Astrocyte of the spinal cord (primary cell): ENCODE measurements around the gene PLD2.

Source experiments
- DNase-seq: peaks from one replicate; pipeline ENCODE4 v3.0.0; 2011; ENCODE audit warnings: low read depth, low spot score
- H3K4me3 ChIP-seq: 2 replicates; pipeline ENCODE4 v1.5.1; 2011; ENCODE audit warnings: low read depth, mild to moderate bottlenecking, low read length, moderate library complexity
- in situ Hi-C: cut with HindIII; loops from 2 replicates; pipeline ENCODE4 v1.10.0; 2017; ENCODE audit warnings: low sequenced_read_pairs
- TF ChIP-seq, protein P1 (sequence below): IDR thresholded peaks from 2 replicates; pipeline ENCODE4 v1.5.1; 2012; ENCODE audit warnings: low read depth, mild to moderate bottlenecking, low read length, inconsistent platforms

The PLD2 gene

GRCh38 chr17:4870855-4871254 lies 63.9 kb downstream of the PLD2 start:
- TF ChIP-seq, protein P1, sequence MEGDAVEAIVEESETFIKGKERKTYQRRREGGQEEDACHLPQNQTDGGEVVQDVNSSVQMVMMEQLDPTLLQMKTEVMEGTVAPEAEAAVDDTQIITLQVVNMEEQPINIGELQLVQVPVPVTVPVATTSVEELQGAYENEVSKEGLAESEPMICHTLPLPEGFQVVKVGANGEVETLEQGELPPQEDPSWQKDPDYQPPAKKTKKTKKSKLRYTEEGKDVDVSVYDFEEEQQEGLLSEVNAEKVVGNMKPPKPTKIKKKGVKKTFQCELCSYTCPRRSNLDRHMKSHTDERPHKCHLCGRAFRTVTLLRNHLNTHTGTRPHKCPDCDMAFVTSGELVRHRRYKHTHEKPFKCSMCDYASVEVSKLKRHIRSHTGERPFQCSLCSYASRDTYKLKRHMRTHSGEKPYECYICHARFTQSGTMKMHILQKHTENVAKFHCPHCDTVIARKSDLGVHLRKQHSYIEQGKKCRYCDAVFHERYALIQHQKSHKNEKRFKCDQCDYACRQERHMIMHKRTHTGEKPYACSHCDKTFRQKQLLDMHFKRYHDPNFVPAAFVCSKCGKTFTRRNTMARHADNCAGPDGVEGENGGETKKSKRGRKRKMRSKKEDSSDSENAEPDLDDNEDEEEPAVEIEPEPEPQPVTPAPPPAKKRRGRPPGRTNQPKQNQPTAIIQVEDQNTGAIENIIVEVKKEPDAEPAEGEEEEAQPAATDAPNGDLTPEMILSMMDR, result no peak
- no peak for DNase-seq
- in situ Hi-C loops, result no loop called here
- no peak overlapping the region for H3K4me3 ChIP-seq

- in situ Hi-C loops, result no loop called here
- no peak for DNase-seq
- H3K4me3 ChIP-seq, result no peak overlapping the region
- TF ChIP-seq, protein P1, result no peak
Measured at GRCh38 chr17:4872786-4873185, 65.8 kb downstream of the PLD2 start.
